Measurements from ENCODE around the gene GPANK1. TPM values are rescaled to one million over a fixed set of nuclear protein-coding genes. Genes with fewer than 3 reads are reported as not detected.

GPANK1 gene
- total RNA-seq, 1 donor from 2014 or later: 19.2 TPM

DNA sequence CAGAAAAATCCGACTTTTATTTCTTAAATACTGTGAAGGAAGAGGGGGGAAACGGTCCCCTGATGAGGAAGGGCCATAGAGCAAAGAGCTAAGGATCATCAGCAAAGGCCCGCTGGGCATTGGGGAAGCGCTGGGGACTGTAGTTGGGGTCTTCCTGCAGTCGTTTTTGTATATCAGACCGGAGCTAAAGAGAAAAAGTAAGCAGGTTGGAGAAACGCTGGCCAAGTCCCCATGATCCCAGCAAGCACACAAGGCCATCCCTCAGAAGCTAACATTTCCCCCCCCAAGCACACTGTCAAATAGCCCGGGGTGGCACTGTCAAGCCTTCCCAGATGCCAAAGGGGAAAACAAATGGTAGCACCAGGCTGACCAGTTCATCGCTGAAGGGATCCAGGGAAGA lies 25.8 kb downstream of the GPANK1 start:
- no peaks in the 10 kb centered on the region for H3K9me3 ChIP-seq (replicated peaks)
- no peak for TF ChIP-seq CTCF (IDR thresholded peaks at IDR 0.05; ENCODE audit: borderline replicate concordance)
- no peaks in the 10 kb centered on the region for H3K27me3 ChIP-seq (ENCODE audit: low read depth)
- intact Hi-C loops (cut with micrococcal nuclease): no loop called here
- no peak for DNase-seq
- no peak overlapping the region for H3K4me3 ChIP-seq
- peaks cover 98% of the 10 kb centered on the region for H3K36me3 ChIP-seq
- H3K27ac ChIP-seq (replicated peaks): no peak overlapping the region
- no peaks in the 10 kb centered on the region for H3K4me1 ChIP-seq

DNA sequence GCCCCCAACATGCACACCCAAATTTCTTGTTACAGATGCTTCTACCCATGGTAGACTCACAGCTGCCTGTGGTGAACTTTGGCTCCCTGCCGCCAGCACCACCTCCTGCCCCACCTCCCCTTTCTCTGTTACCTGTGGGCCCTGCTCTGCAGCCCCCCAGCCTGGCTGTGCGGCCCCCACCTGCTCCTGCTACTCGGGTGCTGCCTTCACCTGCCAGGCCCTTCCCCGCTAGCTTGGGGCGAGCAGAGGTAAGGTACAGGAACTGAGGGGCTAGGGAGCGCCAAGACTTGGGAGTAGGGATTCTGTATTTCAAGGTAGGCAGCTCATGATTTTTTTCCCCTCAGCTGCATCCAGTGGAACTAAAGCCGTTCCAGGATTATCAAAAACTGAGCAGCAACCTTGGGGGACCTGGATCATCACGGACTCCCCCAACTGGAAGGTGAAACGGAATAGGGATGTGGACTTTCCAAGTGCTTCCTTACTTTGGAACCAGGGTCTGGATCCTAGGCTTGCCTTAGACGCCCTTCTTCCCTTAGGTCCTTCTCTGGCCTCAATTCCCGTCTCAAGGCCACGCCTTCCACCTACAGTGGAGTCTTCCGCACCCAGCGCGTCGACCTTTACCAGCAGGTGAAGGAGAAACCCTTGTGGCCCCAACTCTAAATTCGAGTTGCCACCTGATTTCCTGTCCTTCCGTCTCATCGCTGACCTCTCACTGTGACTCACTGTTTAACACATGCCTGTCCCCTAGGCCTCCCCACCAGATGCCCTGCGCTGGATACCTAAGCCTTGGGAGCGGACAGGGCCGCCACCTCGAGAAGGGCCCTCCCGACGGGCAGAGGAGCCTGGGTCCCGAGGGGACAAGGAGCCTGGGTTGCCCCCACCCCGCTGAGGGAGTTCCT lies 27.9 kb downstream of the GPANK1 start:
- intact Hi-C loops (cut with micrococcal nuclease): no loop called here
- Histone ChIP-seq H3K9me3 (replicated peaks) (no peaks in the 10 kb centered on the region), H3K36me3 (peaks cover 98% of the 10 kb centered on the region), H3K4me1 (no peaks in the 10 kb centered on the region), H3K27ac (replicated peaks) (no peak overlapping the region), H3K4me3 (no peak overlapping the region), H3K27me3 (ENCODE audit: low read depth) (no peaks in the 10 kb centered on the region)
- TF ChIP-seq CTCF (IDR thresholded peaks at IDR 0.05; ENCODE audit: borderline replicate concordance): no peak
- DNase-seq: no peak

GRCh38 chr6:31634969-31635575 lies 29.7 kb downstream of the GPANK1 start:
- Histone ChIP-seq H3K36me3 (peaks cover 98% of the 10 kb centered on the region), H3K27me3 (ENCODE audit: low read depth) (no peaks in the 10 kb centered on the region), H3K4me3 (no peak overlapping the region), H3K27ac (replicated peaks) (no peak overlapping the region), H3K4me1 (no peaks in the 10 kb centered on the region), H3K9me3 (replicated peaks) (no peaks in the 10 kb centered on the region)
- no peak for TF ChIP-seq CTCF (IDR thresholded peaks at IDR 0.05; ENCODE audit: borderline replicate concordance)
- intact Hi-C loops (cut with micrococcal nuclease): no loop called here
- no peak for DNase-seq

- Histone ChIP-seq H3K27ac (replicated peaks) (no peak overlapping the region), H3K27me3 (ENCODE audit: low read depth) (no peaks in the 10 kb centered on the region), H3K4me3 (no peak overlapping the region), H3K4me1 (no peaks in the 10 kb centered on the region), H3K9me3 (replicated peaks) (no peaks in the 10 kb centered on the region), H3K36me3 (peaks cover 98% of the 10 kb centered on the region)
- intact Hi-C loops (cut with micrococcal nuclease): no loop called here
- DNase-seq: no peak
- TF ChIP-seq CTCF (IDR thresholded peaks at IDR 0.05; ENCODE audit: borderline replicate concordance): no peak
Measured at GRCh38 chr6:31634131-31634530, 30.7 kb downstream of the GPANK1 start.

GRCh38 chr6:31633447-31633846 lies 31.4 kb downstream of the GPANK1 start:
- H3K27ac ChIP-seq (replicated peaks): no peak overlapping the region
- TF ChIP-seq CTCF (IDR thresholded peaks at IDR 0.05; ENCODE audit: borderline replicate concordance): no peak
- peaks cover 98% of the 10 kb centered on the region for H3K36me3 ChIP-seq
- DNase-seq: no peak
- intact Hi-C loops (cut with micrococcal nuclease): no loop called here
- no peaks in the 10 kb centered on the region for H3K27me3 ChIP-seq (ENCODE audit: low read depth)
- H3K4me3 ChIP-seq: no peak overlapping the region
- H3K9me3 ChIP-seq (replicated peaks): no peaks in the 10 kb centered on the region
- no peaks in the 10 kb centered on the region for H3K4me1 ChIP-seq
